NCI-H446 treated with DMSO at 0.1 percent for 48 hours (cell line): ENCODE results near the gene XCR1.
"Not testable (repeated sequence)": the region's sequence is repeated elsewhere in the genome, so short reads cannot be mapped to it uniquely, and the experiment has no call there.

Experiments
- DNase-seq: peaks from one replicate; lab custom pipeline; 2025; lab: John Stamatoyannopoulos, UW

The XCR1 gene

GRCh38 chr3:46038916-46039315 is 11.6 kb upstream of the XCR1 start:
- DNase-seq, result no peak

DNA sequence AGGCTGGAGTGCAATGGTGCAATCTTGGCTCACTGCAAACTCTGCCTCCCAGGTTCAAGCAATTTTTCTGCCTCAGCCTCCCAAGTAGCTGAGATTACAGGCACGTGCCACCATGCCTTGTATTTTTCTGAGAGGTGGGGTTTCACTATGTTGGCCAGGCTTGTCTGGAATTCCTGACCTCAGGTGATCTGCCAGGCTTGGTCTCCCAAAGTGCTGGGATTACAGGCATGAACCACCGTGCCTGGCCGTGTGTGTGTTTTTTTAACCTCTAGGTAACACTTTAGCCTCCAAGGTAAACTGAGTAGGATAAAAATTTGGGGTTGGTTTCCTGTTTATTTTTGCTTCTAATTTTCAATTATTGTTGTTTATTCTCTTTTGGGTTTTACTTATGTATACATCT is 10.8 kb upstream of the XCR1 start:
- DNase-seq, result not testable (repeated sequence)

GRCh38 chr3:46036191-46036590 is 8.9 kb upstream of the XCR1 start:
- DNase-seq, result no peak

GRCh38 chr3:46031747-46032146 is 4.5 kb upstream of the XCR1 start:
- no peak for DNase-seq

GRCh38 chr3:46031269-46031668 is 4.0 kb upstream of the XCR1 start:
- no peak for DNase-seq

- no peak for DNase-seq
Measured at GRCh38 chr3:46030626-46031025, 3.3 kb upstream of the XCR1 start.

- no peak for DNase-seq
Measured at GRCh38 chr3:46029953-46030543, 2.8 kb upstream of the XCR1 start.

- no peak for DNase-seq
Measured at GRCh38 chr3:46027736-46028397, 584 bp upstream of the XCR1 start.

GRCh38 chr3:46025139-46025538 is 2.1 kb downstream of the XCR1 start:
- no peak for DNase-seq

GRCh38 chr3:46024131-46024530 is 3.2 kb downstream of the XCR1 start:
- no peak for DNase-seq

- no peak for DNase-seq
Measured at GRCh38 chr3:46022909-46023785, 4.1 kb downstream of the XCR1 start.

DNA sequence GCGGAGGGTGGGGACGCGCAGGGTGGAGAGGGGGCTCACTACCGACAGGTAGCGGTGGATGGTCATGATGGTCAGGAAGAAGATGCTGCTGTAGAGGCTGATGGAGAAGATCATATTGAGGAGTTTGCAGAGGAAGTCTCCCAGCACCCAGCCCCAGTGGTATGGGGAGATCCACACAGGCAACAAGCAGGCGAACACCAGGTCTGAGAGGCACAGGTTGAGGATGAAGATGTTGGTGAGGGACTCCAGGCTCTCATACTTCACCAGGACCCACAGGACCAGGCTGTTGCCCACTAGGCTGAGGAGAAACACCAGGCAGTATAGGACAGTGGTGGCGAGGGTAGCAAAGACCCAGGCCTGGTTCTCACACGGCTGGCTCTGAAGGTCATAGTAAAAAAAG is 5.8 kb downstream of the XCR1 start:
- DNase-seq, result no peak

DNA sequence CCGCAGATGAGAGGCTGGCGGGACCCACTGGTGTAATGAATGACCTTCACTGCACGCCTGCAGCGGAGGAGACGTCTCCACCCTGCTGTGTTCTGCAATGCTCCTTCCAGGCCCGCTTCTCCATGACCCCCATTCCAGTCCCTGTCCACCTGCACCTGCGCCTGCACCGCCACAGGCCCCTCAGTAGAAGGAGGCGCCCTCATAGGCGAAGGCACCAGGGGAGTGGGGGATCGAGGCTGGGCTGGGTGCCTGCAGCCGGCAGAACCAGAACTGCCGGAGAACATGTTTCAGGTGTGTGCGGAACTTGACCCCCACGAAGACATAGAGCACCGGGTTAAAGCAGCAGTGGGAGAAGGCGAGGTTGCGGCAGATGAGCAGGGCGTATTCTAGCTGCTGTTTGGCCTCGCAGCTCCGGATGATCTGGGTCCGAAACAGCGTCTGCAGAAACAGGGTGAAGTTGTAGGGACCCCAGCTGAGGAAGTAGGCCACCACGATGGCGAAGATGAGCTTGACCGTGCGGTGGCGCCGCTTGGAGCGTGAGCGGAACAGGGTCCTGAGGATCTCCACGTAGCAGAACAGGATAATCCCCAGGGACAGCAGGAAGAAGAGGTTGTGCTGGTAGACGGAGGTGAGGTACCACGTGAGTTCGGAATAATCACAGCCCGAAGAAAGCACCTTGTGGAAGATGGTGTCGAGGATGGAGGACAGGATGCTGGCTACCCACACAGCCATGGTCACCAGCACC is 6.3 kb downstream of the XCR1 start:
- DNase-seq, result no peak

DNA sequence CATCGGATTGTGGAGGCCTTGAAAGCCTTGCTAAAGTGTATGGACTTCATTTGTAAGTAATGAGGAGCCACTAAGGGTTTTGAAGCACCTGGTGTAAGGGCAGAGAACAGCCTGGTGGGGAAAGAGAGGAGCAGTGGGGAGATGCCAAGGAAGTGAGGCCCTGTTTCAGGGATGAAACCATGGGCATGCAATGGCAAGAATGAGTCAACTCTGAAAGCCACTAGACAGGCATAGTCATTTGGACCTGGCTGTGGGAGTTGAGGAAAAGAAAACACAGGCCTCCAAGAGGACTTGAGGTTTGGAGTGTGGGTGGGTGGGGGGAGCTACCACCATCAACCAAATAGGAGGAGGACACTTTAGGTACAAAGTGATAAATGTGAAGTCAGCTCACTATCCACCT is 7.6 kb downstream of the XCR1 start:
- no peak for DNase-seq

- DNase-seq, result no peak
Measured at GRCh38 chr3:46017720-46018119, 9.6 kb downstream of the XCR1 start.

DNA sequence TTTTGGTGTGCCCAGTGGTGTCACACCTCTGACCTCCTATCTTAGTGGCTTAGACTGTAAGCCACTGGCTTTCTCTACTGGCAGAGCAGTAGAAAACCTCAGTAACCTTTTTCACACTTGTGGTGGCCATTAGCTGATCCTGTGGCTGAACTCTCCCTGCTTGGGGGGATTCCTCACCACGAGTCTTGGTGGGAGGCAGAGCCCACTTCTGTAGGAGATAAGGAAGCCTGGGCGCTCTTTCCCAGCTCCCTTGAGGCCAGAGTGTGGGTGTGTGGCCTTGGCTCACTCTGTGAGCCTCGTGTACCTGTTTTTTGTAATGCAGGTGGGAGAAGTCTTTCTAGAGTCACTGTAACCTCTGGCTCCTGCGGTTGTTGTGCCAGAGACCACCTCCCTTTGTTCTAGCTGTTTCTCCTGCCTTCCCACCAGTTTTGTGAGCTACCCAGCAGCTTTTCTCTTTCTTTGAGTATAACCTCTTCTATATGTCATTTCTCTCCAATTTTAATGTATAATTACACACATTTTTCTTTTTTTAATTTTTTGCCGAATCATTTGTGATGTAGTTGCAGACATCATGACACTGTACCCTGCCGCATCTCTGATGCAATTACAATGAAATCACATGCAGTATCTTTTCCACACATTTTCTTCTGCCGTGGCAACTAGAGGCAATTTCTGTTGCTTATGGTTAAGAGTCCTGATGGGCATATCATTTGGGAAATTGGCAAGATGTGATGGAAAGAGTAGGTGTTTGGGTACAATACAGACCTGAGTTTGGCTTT is 13.8 kb downstream of the XCR1 start:
- DNase-seq, result no peak

GRCh38 chr3:46012246-46012645 is 15.0 kb downstream of the XCR1 start:
- no peak for DNase-seq

GRCh38 chr3:46010519-46011113 is 16.7 kb downstream of the XCR1 start:
- DNase-seq, result no peak

- no peak for DNase-seq
Measured at GRCh38 chr3:46008058-46008457, 19.2 kb downstream of the XCR1 start.

DNA sequence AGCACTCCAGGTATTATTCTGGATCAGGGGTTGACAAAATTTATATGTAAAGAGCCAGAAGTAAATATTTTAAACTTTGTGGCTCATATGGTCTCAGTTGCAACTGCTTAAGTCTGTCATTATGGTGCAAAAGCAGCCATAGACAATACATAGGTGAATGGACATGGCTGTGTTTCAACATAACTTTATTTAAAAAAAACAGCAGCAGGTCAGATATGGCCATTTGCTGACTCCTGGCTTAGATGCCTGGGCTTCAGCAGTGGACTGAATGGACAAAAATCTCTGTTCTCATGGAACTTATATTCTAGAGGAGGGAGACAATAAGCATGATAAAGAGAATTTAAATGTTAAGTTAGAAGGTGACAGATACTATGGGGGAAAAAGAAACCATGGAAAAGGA is 20.0 kb downstream of the XCR1 start:
- no peak for DNase-seq
